ENCODE measurements around the gene ADCY10. TPM values are rescaled to one million over a fixed set of nuclear protein-coding genes. Genes with fewer than 3 reads are reported as not detected.

Gene ADCY10
- polyA plus RNA-seq, 1 donor: 0.18 TPM

DNA sequence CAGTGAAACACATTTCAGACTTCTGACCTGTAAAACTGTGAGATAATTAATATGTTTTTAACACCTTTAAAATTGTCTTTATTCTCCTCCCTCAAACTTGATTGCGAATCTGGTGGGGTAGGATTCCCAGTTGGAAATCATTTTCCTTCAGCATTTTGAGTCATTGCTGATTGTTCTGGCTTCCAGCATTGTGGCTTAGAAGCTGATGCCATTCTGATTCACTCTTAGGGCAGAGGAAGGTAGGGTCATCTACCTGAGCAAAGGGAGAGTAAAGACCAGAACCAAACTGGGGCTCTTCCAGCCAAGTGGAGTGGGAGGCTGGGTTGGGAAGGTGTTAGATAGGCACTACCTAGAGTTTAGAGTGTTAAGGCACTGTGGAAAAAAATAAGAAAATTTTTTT is 131.0 kb downstream of the ADCY10 start:
- no peak for DNase-seq (ENCODE audit: low read depth)

DNA sequence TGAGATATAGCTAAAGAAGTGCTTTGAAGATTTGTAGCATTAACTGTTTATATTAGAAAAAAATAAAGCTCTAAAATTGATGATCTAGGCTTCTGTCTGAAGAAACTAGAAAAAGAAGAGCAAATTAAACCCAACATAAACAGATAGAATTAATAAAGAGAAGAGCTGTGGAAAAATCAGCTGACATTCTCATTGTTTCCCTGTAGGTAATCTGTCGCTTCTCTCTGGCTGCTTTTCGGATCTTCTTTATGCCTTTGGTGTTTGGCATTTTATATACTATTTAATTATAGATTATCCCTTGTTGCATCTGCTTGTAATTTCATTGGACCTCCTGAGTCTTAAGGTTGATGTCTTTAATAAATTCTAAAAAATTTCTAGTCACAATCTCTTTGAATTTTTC is 132.4 kb downstream of the ADCY10 start:
- DNase-seq (ENCODE audit: low read depth): no peak

- no peak for DNase-seq (ENCODE audit: low read depth)
Observed at GRCh38 chr1:167777269-167777650, 136.7 kb downstream of the ADCY10 start.

GRCh38 chr1:167776616-167777268 is 137.2 kb downstream of the ADCY10 start:
- DNase-seq (ENCODE audit: low read depth): no peak

- no peak for DNase-seq (ENCODE audit: low read depth)
Observed at GRCh38 chr1:167776151-167776550, 137.8 kb downstream of the ADCY10 start.

GRCh38 chr1:167775178-167775577 is 138.8 kb downstream of the ADCY10 start:
- no peak for DNase-seq (ENCODE audit: low read depth)

GRCh38 chr1:167774710-167775109 is 139.2 kb downstream of the ADCY10 start:
- no peak for DNase-seq (ENCODE audit: low read depth)

GRCh38 chr1:167773516-167773915 is 140.4 kb downstream of the ADCY10 start:
- no peak for DNase-seq (ENCODE audit: low read depth)

GRCh38 chr1:167772436-167772835 is 141.5 kb downstream of the ADCY10 start:
- DNase-seq (ENCODE audit: low read depth): no peak

GRCh38 chr1:167770127-167770526 is 143.8 kb downstream of the ADCY10 start:
- no peak for DNase-seq (ENCODE audit: low read depth)

DNA sequence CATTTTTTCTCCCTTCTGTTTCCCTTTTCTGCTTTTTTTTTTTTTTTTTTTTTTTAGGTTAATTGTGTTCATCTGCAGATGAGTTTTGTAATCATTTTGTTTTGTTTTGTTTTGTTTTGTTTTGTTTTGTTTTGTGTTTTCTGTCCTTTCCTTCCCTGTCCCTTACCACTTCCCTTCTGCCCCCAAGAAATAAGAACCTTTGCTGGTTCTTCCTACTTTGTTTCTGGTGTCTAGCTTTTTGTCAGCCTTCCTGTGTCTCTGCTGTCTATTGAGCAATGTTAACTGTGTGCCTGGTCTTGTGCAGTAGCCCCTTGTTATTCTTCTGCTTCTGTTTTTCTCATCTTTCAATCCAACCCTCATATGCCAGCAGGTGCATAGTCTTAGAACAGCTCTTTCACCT is 146.2 kb downstream of the ADCY10 start:
- DNase-seq (ENCODE audit: low read depth): no peak

DNA sequence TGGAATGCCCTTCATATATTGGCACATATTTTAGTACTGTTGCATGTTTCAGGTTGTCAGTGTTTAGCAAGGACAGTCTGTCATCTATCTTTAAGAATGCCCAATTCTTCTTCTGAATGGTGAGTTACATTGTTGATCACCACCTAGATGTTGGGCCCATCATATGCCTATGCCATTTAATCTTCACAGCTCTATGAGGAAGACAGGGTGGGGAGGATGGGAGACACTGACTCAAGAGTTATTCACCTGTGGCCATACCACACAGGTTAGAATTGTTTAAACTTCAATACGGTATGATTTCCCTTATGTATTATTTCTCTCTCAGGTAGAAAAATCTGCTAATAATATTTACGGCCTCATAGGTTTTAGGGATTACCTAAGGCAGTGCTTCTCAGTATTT is 147.4 kb downstream of the ADCY10 start:
- DNase-seq (ENCODE audit: low read depth): no peak

- no peak for DNase-seq (ENCODE audit: low read depth)
Observed at GRCh38 chr1:167765496-167765895, 148.4 kb downstream of the ADCY10 start.

DNA sequence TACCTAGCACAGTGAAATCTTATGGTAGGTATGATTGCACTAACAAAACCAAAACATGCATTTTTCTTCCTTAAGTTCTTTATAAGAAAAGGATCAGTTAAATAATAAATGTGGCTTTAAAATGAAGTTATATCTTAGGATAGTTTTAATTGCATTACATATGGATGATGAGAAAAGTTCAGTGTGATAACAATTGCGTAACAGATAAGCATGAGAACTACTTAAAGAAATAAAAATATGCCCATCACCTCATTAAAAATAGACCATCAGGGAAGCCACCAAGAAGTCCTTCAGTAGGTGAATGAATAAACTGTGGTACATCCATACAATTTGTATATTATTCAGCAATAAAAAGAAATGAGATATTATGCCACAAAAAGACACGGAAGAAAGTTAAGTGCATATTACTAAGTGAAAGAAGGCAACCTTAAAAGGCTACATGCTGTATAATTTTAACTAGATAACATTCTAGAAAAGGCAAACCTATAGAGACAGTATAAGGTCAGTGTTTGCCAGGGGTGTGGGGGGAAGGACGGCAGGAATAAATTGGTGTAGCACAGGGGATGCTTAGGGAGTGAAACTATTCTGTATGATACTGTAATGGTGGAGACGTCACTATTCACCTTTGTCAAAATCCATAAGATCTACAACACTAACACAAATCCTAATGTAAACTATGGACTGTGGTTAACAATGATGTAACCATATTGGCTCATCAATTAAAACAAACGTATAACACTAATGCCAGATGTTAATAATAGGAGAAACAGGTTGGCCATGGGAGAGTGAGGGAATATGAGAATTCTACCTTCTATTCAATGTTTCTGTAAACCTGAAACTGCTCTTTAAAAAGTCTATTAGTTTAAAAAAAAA is 149.2 kb downstream of the ADCY10 start:
- DNase-seq (ENCODE audit: low read depth): no peak

DNA sequence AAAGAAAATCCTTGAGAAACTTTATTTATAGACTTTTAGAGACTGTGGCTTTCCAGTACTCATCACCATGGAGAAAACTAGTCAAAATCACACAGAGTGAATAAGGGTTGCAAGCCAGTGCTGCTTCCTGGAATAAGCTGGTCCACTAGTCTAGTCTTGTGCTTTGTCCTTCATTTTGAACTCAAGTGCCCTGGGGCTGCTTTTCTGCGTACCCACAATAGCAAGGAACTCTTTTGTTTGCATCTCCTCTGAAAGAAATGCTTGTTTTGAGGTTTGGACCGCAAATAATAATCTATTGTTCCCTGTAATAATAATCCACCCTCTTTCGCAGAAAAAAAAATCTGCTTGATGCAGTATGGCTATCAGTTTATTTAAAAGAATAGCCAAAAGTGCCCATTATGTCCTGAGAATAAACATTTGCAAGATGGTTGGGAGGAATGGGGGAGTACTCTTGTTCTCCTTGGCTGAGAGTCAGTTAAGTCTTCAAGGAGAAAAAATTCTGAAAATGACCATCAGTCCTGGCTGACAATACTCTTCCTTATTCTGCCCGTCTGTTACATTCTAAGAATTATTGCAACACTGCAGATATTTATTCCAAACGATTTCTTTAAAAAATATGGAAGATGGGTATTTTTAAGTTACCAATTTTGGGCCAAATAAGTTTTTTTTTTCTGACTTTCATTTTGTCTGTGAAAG is 150.3 kb downstream of the ADCY10 start:
- no peak for DNase-seq (ENCODE audit: low read depth)

GRCh38 chr1:167762061-167762746 is 151.7 kb downstream of the ADCY10 start:
- no peak for DNase-seq (ENCODE audit: low read depth)

- no peak for DNase-seq (ENCODE audit: low read depth)
Observed at GRCh38 chr1:167761400-167761799, 152.5 kb downstream of the ADCY10 start.

Other genes with a start within 250 kb of the ADCY10 start
- 66.3 TPM for gene MPZL1, start 192.2 kb downstream of the ADCY10 start, polyA plus RNA-seq (ENCODE audit: insufficient read length)
- gene DCAF6, start 22.5 kb upstream of the ADCY10 start, polyA plus RNA-seq (ENCODE audit: insufficient read length): 127 TPM
- gene MPC2, start 22.9 kb upstream of the ADCY10 start, polyA plus RNA-seq (ENCODE audit: insufficient read length): 66.5 TPM
- 10.8 TPM for gene GPR161, start 222.8 kb upstream of the ADCY10 start, polyA plus RNA-seq (ENCODE audit: insufficient read length)